ENCODE measurements around the gene COL13A1. TPM values are rescaled to one million over a fixed set of nuclear protein-coding genes. Genes with fewer than 3 reads are reported as not detected.
A peak's percentile ranks its signal among the peaks of the same experiment; 100 is the strongest.

The COL13A1 gene
- total and polyA plus RNA-seq, 10 donors: 4.1 to 16.1 (median 9.5) TPM

DNA sequence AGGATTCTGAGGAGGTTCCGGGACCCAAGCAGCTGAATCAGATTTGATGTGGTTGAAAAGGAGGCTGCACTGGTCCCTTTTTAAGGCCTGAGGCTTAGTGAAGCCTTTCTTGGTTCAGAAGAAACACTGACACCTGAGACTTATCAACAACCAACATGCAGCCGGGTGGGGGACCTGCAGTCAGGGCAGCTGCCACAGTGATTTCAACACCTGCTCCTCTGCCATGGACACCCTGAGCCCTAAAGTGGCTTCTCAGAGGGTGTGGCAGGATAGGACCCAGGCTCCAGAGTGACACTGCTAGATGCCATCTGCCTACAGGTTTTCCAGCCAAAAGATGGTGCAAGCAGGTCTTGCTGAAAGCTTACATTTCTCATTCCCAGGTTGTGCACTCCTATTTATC is 99.3 kb downstream of the COL13A1 start:
- intact Hi-C loops (cut with DNase I; ENCODE audit: low total_unique reads): no loop called here
- H3K27me3 ChIP-seq (replicated peaks in 1 of 7): peaks cover 0 to 7% (median 0%) of the 10 kb centered on the region in 7 donors
- TF ChIP-seq POLR2A (IDR thresholded peaks at IDR 0.05): no peak
- TF ChIP-seq POLR2AphosphoS5 (IDR thresholded peaks at IDR 0.05): no peak
- TF ChIP-seq, protein P1, sequence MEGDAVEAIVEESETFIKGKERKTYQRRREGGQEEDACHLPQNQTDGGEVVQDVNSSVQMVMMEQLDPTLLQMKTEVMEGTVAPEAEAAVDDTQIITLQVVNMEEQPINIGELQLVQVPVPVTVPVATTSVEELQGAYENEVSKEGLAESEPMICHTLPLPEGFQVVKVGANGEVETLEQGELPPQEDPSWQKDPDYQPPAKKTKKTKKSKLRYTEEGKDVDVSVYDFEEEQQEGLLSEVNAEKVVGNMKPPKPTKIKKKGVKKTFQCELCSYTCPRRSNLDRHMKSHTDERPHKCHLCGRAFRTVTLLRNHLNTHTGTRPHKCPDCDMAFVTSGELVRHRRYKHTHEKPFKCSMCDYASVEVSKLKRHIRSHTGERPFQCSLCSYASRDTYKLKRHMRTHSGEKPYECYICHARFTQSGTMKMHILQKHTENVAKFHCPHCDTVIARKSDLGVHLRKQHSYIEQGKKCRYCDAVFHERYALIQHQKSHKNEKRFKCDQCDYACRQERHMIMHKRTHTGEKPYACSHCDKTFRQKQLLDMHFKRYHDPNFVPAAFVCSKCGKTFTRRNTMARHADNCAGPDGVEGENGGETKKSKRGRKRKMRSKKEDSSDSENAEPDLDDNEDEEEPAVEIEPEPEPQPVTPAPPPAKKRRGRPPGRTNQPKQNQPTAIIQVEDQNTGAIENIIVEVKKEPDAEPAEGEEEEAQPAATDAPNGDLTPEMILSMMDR (IDR thresholded peaks at IDR 0.05 in 8 of 11, conservative IDR thresholded peaks at IDR 0.05 in 3 of 11): no peak
- H3K27ac ChIP-seq: no peak overlapping the region
- no peak for DNase-seq
- no peak overlapping the region for H3K4me3 ChIP-seq
- no peaks in the 10 kb centered on the region for H3K4me1 ChIP-seq
- H3K36me3 ChIP-seq: no peaks in the 10 kb centered on the region
- no peaks in the 10 kb centered on the region for H3K9me3 ChIP-seq
- 75 to 92% (median 90%) methylated on average over 1 to 2 of the region's 2 CpGs for WGBS, 5 donors

- TF ChIP-seq POLR2A (IDR thresholded peaks at IDR 0.05) (no peak), POLR2AphosphoS5 (IDR thresholded peaks at IDR 0.05) (peak in 1 of 3 donors; percentile 10)
- TF ChIP-seq, protein P1 (IDR thresholded peaks at IDR 0.05 in 8 of 11, conservative IDR thresholded peaks at IDR 0.05 in 3 of 11): peak in 7 of 11 experiments; percentile 20 to 51 (median 42)
- Histone ChIP-seq H3K27me3 (replicated peaks in 1 of 7) (peaks cover 0 to 7% (median 0%) of the 10 kb centered on the region in 7 donors), H3K9me3 (no peaks in the 10 kb centered on the region), H3K36me3 (no peaks in the 10 kb centered on the region), H3K4me1 (no peaks in the 10 kb centered on the region), H3K27ac (peak overlapping the region in 2 of 8 donors; percentile 4 to 8), H3K4me3 (no peak overlapping the region)
- WGBS, 5 donors: 57 to 74% (median 65%) methylated on average over 10 of the region's 10 CpGs
- no peak for DNase-seq
- intact Hi-C loops (cut with DNase I; ENCODE audit: low total_unique reads): no loop called here
These were observed 100.2 kb downstream of the COL13A1 start for GRCh38 chr10:69901628-69902505.

- no peak overlapping the region for H3K4me3 ChIP-seq
- TF ChIP-seq POLR2AphosphoS5 (IDR thresholded peaks at IDR 0.05): no peak
- TF ChIP-seq POLR2A (IDR thresholded peaks at IDR 0.05): no peak
- TF ChIP-seq, protein P1 (IDR thresholded peaks at IDR 0.05 in 8 of 11, conservative IDR thresholded peaks at IDR 0.05 in 3 of 11): no peak
- no peaks in the 10 kb centered on the region for H3K36me3 ChIP-seq
- H3K27ac ChIP-seq: no peak overlapping the region
- WGBS, 5 donors: 62 to 76% (median 71%) methylated on average over 3 to 7 of the region's 7 CpGs
- peaks cover 0 to 7% (median 0%) of the 10 kb centered on the region in 7 donors for H3K27me3 ChIP-seq (replicated peaks in 1 of 7)
- H3K9me3 ChIP-seq: no peaks in the 10 kb centered on the region
- no peaks in the 10 kb centered on the region for H3K4me1 ChIP-seq
- DNase-seq: no peak
- intact Hi-C loops (cut with DNase I; ENCODE audit: low total_unique reads): no loop called here
These were observed 101.3 kb downstream of the COL13A1 start for GRCh38 chr10:69902835-69903535.

DNA sequence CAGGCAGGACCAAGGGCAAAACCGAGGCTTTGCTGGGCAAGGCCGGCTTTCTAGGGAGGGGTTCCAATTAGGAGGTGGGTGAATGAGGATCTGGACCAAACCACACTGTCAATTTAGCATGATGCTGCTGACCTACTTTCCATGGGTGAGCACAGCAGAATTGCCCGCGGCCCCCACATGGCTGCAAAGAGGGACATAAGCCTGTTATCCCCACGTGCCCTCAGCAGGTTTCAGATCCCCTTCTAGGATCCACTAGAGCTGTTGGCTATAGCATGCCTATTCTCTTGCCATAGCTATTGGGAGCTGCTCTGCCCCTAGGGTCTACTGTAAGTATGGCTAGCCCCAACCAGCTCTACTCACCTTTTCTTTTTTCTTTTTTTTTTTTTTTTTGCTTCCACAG is 102.8 kb downstream of the COL13A1 start:
- WGBS, 5 donors: 78 to 91% (median 84%) methylated on average over 5 of the region's 5 CpGs
- intact Hi-C loops (cut with DNase I; ENCODE audit: low total_unique reads): no loop called here
- H3K27ac ChIP-seq: no peak overlapping the region
- H3K4me1 ChIP-seq: no peaks in the 10 kb centered on the region
- DNase-seq: no peak
- no peak overlapping the region for H3K4me3 ChIP-seq
- no peak for TF ChIP-seq POLR2AphosphoS5 (IDR thresholded peaks at IDR 0.05)
- TF ChIP-seq, protein P1 (IDR thresholded peaks at IDR 0.05 in 8 of 11, conservative IDR thresholded peaks at IDR 0.05 in 3 of 11): no peak
- no peak for TF ChIP-seq POLR2A (IDR thresholded peaks at IDR 0.05)
- H3K36me3 ChIP-seq: no peaks in the 10 kb centered on the region
- H3K27me3 ChIP-seq (replicated peaks in 1 of 7): peaks cover 0 to 7% (median 0%) of the 10 kb centered on the region in 7 donors
- no peaks in the 10 kb centered on the region for H3K9me3 ChIP-seq
